8988T (cell line): Measurements from ENCODE around the gene CDKN2B-AS1.
"Not testable (repeated sequence)": the region's sequence is repeated elsewhere in the genome, so short reads cannot be mapped to it uniquely, and the experiment has no call there.

Source experiments
- DNase-seq: peaks from one replicate; pipeline ENCODE4 v3.0.0; 2011

CDKN2B-AS1 gene

DNA sequence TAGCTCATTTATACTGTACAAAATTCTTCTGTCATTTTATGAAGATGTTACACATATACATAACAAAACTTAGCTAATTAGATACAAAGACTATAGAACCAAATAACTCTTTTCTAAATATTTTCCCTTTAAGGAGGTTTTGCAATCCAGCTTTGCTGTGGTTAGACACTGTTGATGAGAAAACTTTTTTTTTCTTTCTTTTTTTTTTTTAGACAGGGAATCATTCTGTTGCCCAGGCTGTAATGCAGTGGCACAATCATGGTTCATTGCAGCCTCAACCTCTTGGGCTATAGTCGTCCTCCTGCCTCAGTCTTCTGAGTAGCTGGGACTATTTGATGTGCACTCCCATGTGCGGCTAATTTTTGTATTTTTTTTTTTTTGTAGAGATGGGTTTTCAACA lies 53.0 kb downstream of the CDKN2B-AS1 start:
- DNase-seq: no peak

DNA sequence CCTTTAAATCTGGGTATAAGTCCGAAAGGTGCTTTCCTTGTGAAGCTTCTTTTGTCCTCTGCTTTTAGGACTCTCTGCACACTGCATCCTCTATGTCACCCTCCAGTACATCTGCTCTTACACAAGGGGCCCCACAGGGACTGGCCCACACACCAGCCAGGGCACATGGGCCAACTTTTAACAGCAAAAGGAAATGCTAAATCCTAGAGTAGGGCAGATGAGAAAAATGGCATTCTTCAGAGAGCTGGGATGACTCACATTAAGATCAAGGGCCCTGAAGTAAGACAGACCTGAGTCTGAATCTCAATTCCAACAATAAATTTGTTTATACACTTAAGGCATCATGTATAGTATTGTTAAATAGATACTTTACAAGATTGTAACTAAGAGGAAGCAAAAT lies 54.8 kb downstream of the CDKN2B-AS1 start:
- DNase-seq: no peak

DNA sequence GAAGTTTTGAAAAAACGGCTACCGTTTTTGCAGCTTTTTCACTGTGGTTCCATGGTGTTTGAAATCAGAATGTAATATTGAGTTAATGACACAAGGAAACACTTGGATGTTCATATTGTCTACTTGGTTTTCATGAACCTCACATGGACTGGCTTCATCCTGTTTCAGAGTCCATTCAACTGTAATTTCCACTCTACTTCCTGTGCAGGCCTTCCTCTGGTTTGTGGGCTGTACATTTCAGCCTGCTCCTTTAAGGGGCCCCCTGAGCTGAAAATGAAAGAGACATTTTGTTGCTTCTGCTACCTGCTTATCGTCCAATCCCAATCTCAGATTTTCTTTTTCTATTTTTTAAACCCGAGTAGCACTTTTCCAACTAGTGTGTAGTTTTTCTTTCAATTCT lies 56.3 kb downstream of the CDKN2B-AS1 start:
- no peak for DNase-seq

DNA sequence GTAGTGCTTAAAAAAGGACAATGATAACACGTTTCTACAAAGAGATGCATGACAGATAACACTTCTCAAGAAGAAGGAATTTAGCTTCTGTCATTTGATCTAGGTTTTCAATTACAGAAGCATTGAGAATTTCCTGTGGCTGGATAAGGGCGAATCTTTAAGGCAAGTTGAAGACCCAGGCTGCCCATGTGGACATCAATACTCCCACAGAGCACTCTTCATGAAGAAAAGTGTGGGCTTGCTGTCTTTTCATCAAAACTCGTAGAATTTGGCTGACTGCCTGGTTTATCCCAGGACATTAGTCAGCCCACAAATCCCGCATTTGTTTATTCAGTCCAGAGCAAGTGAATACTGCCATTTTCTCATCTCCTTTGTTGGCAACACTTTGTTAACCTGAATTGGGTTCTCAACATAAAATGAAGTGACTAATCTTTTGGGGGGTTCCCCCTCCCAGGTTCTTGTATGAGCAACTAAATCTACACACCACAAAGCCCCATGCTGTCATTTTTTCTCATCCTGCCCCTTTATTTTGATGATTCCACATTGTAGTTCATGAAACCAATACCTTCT lies 57.9 kb downstream of the CDKN2B-AS1 start:
- no peak for DNase-seq

DNA sequence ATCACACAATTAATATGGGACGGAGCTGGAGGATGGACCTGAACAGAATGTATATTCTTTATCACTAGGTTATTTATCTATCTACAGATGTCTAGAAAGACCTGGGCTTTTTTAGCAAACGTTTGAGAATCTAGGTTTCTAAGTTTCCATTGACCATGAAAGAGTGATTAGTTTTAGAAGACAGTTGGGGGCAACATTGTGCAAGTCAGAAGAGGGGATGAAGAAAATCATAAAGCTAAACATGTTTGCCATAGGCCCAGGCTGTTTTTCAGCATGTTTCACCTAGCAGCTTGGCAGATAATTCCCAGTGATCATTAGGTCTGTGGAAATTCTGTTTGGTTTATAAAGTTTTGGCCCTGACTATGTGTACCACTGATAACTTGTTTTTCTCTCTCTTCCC lies 58.6 kb downstream of the CDKN2B-AS1 start:
- no peak for DNase-seq

DNA sequence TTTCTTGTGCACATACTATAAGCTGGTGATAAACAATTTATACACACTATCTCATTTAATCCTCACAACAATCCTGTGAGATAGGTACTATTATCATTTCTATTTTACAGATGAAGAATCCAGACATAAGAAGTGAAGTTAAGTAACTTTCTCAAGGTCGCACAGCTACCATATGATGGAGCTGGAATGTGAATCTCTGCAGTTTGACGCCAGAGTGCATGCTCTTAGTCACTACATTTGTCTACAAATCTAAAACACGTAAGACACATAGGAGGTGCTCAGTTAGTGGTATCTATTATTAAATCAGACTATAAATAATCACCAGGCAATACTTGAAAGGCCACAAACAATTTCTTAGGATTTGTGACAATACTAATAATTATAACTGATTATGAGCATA lies 59.5 kb downstream of the CDKN2B-AS1 start:
- DNase-seq: no peak

DNA sequence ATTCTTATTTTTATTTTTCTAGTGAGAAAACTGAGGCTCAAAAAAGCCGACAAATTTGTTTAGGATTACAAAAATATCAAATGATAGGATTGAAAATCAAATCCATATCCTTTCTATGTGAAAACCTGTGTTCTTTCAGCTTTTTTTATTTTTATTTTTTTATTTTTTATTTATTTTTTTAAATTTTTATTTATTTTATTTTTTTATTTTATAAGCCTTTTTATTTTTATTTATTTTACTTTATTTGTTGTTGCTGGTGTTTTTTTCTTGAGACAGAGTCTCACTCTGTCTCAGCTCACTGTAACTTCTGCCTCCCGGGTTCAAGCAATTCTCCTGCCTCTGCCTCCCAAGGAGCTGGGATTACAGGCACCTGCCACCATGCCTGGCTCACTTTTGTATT lies 59.9 kb downstream of the CDKN2B-AS1 start:
- DNase-seq: no peak

DNA sequence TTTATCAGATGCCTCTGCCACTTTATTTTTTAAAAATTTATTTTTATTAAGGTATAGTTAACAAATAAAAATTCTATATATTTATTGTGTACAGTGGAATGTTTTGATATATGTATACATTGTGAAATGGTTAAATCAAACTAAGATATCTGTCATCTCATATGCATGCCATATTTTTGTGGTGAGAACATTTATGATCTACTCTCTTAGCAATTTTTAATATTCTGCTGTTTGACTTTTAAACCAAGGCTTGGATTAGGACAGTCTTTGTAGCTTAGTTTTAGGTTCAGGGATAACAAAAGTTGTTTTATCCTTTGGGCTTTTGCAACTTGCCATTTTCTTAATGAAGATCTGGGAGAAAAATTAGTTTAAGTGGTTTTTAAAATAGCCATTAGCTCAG lies 60.5 kb downstream of the CDKN2B-AS1 start:
- no peak for DNase-seq

DNA sequence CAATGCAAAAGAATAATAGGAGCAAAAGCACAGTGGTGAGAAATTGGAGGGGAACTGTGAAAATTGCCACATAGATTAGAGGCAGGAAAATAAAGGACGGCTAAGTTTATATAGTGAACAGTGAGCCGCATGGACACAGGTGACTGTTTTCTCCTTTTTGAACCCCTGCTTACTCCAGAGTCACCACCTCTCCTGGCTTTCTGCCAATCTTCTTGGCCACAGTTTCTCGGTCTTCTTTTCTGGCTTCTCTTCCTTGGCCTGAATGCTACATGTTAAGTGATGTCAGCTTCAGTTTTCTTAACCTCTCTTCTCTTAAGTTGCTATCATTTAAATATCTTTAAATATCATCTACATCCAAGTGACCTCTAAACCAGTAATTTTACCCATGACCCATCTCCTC lies 61.8 kb downstream of the CDKN2B-AS1 start:
- DNase-seq: no peak

DNA sequence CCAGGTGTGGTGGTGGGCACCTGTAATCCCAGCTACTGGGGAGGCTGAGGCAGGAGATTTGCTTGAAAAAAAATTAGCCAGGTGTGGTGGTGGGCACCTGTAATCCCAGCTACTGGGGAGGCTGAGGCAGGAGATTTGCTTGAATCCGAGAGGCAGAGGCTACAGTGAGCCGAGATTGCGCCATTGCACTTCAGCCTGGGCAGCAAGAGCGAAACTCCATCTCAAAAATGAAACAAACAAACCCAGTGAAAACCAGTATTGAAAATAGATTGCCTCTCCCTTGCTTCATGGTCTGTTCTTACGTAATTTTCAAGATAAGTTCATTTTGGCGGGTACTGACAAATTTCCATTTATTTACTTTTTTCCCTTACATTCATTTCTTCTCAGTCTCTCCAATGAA lies 63.4 kb downstream of the CDKN2B-AS1 start:
- DNase-seq: not testable (repeated sequence)

DNA sequence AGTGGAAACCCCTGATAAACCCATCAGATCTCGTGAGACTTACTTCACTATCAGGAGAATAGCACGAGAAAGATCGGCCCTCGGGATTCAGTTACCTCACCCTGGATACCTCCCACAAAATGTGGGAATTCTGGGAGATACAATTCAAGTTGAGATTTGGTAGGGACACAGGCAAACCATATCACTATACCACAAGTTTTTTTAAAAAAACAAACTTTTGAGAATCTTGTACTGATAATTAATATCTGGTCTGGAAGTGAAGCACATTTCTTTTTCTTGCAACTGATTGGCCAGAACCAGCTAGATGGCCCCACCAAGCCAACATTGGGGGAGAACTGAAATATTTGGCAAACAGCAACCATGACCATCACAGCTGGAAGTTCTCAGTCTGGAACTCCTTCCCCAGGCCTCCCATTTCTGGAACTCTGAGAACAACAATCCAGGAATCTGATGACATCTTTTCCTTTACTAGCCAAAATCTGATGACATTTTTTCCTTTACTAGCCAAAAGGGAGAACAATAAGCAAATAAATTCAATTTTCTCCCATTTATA lies 66.3 kb downstream of the CDKN2B-AS1 start:
- DNase-seq: no peak

DNA sequence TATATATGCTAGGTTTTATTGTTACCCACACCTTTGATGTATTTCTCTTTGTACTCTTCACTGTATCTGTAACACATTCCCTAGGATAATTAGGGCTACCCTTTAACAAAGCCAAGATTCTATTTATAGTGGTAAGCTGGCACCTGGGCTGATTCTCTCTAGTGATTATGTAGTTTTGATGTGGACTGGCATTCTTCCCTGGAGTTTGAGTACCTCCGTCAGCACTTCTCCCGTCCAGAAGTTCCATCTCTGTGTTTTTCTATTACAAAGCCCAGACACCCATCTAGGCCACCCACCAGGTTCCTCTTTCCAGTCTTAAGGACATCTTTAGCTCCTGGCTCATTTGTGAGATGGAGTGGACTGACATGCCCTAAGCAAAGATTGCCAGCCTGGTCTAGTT lies 70.4 kb downstream of the CDKN2B-AS1 start:
- DNase-seq: no peak

DNA sequence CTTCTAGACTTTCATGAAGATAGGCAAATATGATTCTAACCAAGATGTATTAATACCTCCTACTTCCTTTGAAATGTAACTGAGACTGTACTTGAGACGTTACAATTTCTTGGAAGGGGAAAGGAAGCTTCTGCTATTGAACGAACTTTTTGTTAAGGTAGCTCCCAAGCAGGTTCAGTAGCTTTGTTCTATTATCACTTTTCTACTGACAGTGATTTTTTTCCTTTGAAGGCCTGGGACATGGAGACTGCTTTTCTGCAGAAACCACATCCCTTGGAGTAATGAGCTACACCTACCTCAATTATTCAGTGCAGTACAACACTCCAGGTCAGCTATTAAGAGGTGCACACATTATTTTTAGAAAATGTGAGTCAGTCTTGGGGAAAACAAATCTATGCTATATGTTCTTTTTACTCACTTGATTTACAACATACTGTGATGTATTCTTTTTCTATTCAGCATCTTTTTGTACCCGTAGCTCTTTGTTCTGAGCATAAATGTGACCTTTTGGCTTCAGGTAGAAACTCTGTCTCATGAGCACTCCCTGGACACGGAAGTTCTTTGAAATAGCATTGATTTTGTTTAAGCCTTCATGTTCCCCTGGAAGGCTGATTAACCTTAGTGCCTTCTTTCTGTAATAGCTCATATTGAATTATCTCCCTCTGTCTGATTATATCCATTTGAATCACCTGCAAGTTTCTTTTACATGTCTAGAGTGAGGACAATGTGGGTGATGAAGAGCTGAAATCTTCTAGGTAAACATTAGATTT lies 71.0 kb downstream of the CDKN2B-AS1 start:
- no peak for DNase-seq

DNA sequence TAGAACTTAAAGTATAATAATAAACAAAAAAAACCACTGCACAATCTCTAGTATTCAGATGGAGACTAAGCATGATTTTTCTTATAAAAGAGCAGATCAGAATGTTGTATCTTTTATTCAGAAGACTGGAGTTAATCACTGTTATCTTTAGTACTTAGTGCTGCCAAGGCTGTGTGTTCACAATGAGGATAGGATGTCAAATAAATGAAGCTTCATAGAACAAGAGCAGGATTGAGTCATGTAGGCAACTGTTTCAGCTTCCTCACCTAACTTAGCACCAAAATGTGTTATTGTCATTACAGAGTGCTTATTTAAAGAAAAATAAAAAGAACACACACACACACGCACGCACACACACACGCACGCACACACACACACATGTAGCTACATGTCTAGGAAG lies 72.6 kb downstream of the CDKN2B-AS1 start:
- DNase-seq: no peak

DNA sequence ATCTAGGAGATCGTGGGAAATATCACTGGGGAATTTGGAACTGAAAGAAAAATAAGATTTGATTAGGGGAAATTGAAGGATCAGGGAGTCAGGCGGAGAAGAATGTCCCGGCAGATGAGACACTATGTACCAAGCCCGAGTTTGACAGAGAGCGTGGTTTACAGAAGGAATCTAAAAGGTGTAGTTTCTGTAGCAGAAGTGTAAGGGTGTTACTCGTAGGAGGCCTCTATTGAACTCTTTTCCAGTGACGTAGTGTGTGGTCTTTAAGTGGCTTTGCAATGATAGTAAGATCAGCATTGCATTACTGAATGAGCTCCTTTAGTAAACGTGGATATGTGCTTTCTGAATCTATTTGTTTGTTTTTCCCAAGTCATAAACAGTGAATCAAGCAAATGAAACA lies 73.8 kb downstream of the CDKN2B-AS1 start:
- no peak for DNase-seq

DNA sequence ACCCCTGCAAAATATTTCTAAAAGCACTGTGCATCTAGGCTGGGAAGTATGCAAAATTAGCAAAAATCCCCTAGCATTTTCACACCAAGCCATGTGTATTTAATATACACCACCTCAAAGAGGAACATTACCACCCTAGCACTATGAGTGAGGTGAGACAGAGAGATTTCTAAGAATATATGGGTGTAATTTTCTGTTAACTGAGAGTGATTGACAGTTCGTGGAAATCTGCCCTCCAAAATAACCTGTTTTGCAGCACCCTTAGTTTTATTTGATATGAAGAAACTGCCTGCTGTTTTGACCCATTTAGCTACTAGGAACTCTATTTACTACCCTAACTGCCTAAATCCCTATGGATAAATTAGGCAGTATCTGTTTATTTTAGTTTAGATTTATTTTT lies 78.8 kb downstream of the CDKN2B-AS1 start:
- no peak for DNase-seq

DNA sequence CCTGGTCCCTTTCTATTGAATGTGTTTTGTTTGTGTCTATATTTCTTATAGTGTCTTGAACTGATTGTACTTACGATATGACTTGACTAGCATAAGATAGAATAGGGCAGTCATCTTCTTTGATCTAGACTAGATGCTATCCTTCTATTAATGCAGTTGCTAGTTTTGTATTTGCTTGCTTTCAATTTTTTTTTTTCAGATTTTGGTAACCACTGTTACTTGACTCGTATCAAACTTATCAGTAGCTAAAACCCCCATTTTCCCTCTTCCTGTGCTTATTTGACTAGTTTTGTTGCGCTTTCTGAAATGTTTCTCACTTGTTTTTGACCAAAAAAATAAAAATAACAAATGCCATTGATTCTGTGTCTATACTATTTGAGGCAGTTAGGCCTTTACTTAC lies 83.5 kb downstream of the CDKN2B-AS1 start:
- DNase-seq: no peak

DNA sequence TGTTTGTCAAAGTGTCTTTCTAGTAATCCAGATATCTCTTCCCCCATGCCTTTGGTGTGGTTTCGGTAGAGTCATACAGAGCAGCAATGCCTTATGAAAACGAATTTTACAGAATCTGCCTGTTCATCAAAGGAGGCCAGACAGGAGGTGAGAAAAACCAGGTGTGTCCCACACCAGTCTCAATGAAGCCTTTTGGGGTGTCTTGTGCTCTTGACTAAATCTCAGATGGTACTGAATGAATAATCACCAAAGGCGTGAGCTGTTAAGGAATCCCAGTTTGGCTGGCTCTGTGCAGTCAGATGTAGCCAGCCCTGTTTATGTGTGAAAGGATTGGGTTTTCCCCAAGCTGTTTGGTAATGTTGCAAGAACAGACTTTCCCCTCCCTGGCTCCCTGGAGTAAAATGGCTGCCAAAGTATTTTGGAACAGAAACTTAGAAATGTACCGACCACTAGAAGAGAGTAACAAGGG lies 85.3 kb downstream of the CDKN2B-AS1 start:
- no peak for DNase-seq

DNA sequence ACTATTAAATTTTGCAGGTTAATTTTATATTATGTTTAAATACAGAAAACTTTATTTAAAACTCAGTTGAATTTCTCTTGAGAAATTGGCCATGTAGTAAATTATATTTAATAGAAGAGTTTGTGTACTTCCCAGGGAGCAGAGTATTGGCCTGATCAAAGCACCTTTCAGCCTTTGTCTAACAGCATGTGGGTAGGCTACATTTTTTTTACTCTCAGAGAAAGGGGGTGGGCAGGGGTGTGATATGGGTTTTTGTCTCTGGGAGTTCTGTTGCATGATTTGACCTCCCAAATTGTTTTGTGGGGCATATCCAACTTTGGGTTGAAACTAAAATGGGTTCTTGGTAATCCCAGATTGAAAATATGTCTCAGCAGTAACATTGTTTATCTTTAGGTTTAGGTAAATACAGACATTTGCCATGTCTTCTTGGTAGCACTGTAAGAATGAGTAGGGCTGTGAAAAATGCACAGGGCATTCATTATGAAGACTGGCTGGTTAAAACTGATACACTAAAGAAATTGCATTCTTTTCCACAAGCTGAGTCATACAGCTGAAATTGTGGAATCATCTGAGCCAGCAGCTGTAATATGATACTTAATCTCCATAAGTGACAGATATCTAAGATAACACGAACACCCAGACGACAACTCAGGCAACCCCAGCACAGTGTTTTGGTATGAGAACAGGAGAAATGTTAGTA lies 89.9 kb downstream of the CDKN2B-AS1 start:
- no peak for DNase-seq

DNA sequence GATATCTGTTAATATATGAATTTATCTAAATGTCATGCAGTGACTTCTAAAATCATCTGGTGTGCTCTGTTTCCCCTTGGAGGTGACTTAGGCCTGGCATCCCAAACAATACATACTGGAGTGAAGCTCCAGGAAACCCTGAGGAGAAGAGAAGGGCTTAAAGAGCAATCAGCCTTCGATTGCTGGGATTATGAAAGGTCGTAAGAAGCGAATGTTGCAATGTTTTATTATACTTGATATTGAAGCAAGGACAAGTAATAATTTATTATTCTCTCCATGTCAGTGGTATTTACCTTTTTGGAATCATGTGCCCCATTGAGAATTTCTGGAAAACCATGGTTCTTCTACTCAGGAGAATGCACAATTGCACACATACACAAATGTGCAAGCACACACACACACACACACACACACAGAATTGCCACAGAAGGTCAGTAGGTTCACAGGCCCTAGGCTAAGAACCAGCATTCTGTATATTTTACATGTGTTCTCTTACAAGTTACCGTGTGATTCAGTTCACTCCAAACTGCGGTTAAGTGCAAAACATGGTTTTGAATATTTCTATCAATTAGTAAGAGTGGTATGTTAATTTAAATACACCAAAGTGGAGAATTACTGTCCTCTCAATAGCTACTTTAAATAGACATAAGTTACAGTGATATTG lies 93.6 kb downstream of the CDKN2B-AS1 start:
- no peak for DNase-seq

DNA sequence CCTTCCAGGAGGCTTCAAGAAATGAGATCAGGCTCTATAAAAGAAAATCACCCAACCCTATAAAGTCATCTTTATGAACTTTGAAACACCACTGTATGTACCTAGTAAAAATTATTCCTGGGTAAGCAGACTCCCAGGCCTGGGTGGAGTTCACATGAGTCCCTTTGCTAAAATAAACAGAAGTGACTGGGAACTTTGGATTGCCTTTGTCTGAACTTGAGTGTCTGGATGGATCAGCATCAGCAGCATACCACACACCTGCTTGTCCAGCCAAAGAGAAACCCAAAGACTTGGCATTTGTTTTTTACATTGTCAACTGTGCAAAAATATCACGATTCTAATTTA lies 94.1 kb downstream of the CDKN2B-AS1 start:
- DNase-seq: no peak

DNA sequence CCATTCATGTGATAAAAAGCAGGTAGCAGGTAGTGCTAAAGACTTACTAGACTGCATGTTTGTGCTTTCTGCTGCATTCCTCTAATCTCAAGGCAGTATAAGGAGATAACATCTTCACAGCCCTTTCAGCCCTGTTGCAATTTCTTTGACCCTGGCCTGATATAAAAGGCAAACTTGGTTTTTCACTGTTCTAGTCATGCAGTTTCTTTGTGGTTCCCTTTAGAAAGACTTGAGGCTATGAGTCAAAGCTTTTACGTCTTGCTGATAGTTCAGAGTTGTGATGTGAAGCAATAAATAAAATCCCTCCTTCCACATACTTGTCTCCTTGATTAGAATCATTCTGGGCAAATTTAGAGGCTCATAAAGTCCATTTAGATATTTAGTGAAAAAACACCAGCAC lies 103.1 kb downstream of the CDKN2B-AS1 start:
- DNase-seq: no peak

DNA sequence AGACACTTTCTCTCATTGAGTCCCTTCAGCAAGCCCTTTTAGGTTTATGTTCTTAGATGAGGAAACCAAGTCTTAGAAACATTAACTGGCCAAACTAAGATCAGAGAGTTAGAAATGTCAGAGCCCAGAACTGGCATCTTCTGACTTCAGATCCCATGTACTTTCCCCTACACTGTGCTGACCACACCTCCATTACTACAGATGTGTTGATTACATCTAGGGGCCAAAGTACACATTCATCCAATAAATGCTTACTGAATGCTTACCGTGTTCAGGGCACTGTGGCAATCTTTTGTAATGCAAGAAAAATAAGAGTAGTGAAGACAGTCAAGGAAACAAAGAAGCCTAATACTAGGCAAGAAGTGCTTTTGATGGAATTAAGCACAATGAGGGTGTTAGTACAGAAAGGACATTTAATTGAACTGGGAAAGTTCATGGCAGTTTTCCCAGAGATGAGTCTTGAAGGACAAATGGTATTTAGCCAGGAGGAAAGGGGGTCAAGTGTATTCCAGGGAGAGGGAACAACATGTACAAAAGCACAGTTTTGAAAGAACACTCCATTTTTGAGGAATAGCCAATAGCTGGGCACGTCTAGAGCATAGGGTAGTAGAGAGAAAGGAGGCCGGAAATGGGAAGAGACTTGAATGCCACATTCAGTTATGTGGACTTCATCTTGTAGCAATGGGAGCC lies 104.2 kb downstream of the CDKN2B-AS1 start:
- DNase-seq: no peak
